CD4-positive, alpha-beta T cell treated with Interferon gamma for 1 hour (primary cell): ENCODE measurements around the gene EPHA10.

Experiments used
- DNase-seq: peaks from one replicate; pipeline ENCODE4 v3.0.0-alpha.2; 2020

Gene EPHA10

GRCh38 chr1:37732111-37732780 is 32.7 kb downstream of the EPHA10 start:
- no peak for DNase-seq

- DNase-seq = no peak
These were observed 33.5 kb downstream of the EPHA10 start for GRCh38 chr1:37731312-37732019.

GRCh38 chr1:37730376-37730775 is 34.5 kb downstream of the EPHA10 start:
- DNase-seq = no peak

- DNase-seq = no peak
These were observed 36.5 kb downstream of the EPHA10 start for GRCh38 chr1:37728416-37728815.

- DNase-seq = no peak
These were observed 38.0 kb downstream of the EPHA10 start for GRCh38 chr1:37726751-37727585.

- no peak for DNase-seq
These were observed 38.9 kb downstream of the EPHA10 start for GRCh38 chr1:37725851-37726613.

GRCh38 chr1:37724575-37724974 is 40.3 kb downstream of the EPHA10 start:
- DNase-seq = no peak

- no peak for DNase-seq
These were observed 41.4 kb downstream of the EPHA10 start for GRCh38 chr1:37723390-37724078.

GRCh38 chr1:37723072-37723389 is 41.9 kb downstream of the EPHA10 start:
- no peak for DNase-seq

- no peak for DNase-seq
These were observed 42.5 kb downstream of the EPHA10 start for GRCh38 chr1:37722181-37723071.

- DNase-seq = no peak
These were observed 43.4 kb downstream of the EPHA10 start for GRCh38 chr1:37721565-37721964.

GRCh38 chr1:37720231-37721130 is 44.4 kb downstream of the EPHA10 start:
- DNase-seq = no peak

GRCh38 chr1:37719572-37720195 is 45.2 kb downstream of the EPHA10 start:
- no peak for DNase-seq

GRCh38 chr1:37718901-37719571 is 45.9 kb downstream of the EPHA10 start:
- DNase-seq = no peak

- no peak for DNase-seq
These were observed 46.6 kb downstream of the EPHA10 start for GRCh38 chr1:37718181-37718900.

- no peak for DNase-seq
These were observed 47.3 kb downstream of the EPHA10 start for GRCh38 chr1:37717631-37718030.

GRCh38 chr1:37716321-37716720 is 48.6 kb downstream of the EPHA10 start:
- no peak for DNase-seq

- no peak for DNase-seq
These were observed 50.2 kb downstream of the EPHA10 start for GRCh38 chr1:37714689-37715088.

- DNase-seq = no peak
These were observed 50.7 kb downstream of the EPHA10 start for GRCh38 chr1:37714226-37714625.
